T47D (cell line): ENCODE results near the gene GFY.
"Not testable (repeated sequence)": the region's sequence is repeated elsewhere in the genome, so short reads cannot be mapped to it uniquely, and the experiment has no call there.

Experiments
- DNase-seq, 2 experiments: peaks; one replicate each; pipeline versions ENCODE4 v3.0.0 to v3.0.0-alpha.2; 2011 to 2012; ENCODE audit warnings: low read depth in 1 of 2, low spot score in 1 of 2
- JUND ChIP-seq: IDR thresholded peaks from 2 replicates; pipeline ENCODE4 v1.6.1; 2012; ENCODE audit warnings: low read depth
- in situ Hi-C: cut with HindIII; loops from 2 replicates; pipeline ENCODE4 v1.10.0; 2016; ENCODE audit warnings: low sequenced_read_pairs, low pct_unique_long_range_greater_than_20kb

GFY gene

DNA sequence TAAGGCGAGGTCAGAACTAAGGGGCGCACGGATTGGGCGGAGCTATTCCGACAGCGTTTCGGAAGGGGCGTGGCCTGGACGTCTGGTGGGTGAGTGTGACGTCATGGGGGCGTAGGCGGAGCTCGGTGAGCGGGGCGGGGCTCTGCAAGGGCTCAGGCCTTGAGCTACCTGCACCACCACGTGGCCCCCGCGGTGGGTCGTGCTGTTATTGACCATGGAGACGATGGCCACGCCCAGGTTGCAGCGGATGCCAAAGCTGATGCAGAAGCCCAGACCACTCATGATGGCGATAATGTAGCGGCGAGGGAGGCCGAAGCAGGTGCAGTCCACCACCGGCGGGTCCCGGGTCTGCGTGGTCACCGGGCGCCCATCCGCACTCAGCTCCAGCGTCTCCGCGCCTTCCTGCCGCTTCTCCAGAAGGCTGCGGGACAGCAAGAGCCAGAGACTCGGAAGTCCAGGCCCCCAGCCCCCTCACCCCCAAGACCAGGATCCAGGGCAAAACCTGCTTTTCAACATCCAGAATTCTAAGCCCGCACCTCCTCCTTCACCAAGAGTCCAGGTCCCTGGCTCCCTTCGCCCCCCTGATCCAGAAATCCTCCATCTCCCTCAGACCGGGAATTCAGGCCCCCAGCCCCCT is 11.3 kb downstream of the GFY start:
- in situ Hi-C loops = no loop called here
- DNase-seq = no peak
- TF ChIP-seq JUND = no peak

DNA sequence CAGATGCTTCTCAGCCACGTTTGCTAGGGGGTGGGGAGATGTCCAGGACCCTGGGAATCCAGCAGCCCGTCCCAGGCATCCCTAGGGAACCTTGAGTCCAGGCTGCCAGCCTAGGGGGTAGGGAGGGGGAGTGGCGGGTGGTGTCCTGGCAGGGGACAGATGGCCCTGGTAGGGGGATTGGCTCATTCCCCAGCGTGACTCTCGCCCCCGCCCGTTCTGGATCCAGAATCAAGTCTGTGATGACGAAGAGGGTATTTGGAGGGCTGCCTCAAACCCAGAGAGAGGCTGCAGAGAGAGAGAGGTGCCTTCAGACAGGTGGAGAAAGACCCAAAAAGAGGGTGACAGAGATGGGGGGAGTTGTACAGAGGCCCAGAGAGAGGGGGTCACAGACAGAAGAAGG is 12.0 kb downstream of the GFY start:
- DNase-seq = no peak
- TF ChIP-seq JUND = no peak
- in situ Hi-C loops = no loop called here

DNA sequence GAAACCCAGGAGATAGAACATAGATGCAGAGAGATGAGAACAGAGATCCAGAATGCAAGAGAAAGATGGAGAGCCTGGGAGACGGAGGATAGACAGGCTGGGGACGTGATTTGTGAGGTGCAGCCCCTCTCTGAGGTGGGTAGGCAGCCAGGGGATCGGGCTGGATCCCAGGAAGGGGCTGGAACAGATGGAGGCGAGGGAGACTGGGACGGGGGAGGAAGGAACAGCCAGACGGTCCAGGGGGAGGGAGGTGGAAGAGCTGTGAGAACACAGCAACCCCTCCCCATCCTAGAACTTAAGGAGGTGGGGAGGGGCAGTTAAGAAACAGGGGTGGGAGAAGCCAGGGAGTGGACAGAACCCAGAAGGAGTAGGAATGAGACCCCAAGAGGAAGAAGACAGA is 13.1 kb downstream of the GFY start:
- TF ChIP-seq JUND = no peak
- in situ Hi-C loops = no loop called here
- no peak for DNase-seq

- TF ChIP-seq JUND = no peak
- in situ Hi-C loops = no loop called here
- DNase-seq = no peak
Measured at GRCh38 chr19:49439836-49440235, 14.6 kb downstream of the GFY start.

DNA sequence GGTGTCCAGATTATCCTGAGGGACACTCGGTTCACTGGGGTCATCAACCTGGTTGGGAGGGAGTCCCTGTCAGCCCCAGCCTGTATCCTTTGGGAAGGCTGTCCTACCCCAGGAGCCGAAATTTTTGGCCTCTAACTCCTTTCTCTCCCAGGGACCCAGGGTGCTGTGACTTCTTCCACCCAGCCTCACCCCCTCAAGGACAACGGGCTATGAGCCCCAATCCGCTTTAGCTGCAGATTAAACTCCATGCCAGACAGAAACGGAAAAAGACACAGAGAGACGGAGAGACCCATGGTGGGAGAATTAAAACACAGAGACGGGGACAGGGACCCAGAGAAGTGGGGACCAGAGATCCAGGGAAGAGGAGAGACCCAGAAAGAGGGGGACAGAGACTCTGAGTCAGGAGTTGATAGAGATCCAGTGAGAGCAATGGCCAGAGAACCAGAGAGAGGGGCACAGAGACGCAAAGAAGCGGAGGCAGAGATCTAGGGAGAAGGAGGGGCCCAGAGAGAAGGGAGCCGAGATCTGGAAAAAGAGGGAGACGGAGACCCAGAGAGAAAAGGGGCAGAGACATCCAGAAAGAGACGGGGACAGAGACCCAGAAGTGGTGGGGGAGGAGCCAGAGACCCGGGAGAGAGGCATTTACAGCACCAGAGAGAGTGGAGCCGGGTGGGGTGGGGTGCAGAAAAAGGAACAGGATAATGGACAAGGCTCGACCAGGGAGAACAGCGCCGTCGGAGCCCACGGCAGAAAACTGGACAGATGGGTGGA is 15.4 kb downstream of the GFY start:
- no peak for TF ChIP-seq JUND
- no peak for DNase-seq
- in situ Hi-C loops = no loop called here

DNA sequence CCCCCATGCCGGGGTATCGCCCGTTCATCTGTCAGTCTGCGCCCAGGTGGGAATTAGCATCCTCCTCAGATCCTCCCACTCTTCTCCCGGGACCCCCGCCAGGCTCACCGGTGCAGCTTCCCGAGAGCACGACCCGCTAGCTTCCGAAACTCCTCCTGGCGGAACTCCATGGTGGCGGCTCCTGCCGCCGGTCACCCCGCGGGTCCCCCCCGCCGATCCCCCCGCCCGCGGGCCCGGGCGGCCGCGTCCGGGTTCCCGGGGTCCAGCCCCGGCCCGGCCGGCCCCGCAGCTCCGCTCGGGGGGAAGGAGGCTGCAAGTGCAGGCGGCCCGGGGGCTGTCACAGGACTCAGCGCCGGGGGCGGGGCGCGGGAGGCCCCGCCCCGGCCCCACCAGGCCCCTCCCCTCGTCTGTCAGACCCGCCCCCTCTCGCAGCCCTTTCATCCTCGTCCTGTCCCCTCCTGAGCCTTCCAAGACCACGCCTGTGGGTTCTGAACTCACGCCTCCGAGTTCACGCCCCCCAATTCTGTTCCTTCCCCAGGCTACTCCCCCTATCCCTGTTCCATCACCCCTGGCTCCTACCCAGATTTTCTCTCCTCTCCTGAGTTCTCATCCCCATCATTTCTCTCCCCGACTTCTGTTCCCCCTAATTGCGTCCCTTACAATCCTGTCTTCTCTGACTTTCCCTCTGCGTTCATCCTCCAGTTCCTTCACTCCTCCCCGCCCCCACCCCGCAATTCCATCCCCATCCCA is 16.2 kb downstream of the GFY start, which contains the start of gene SLC17A7:
Gene SLC17A7 (minus strand): TSS at position 318 of the 750 bp plus-strand sequence. CDS start 148 bp downstream, at position 170.
- no peak for TF ChIP-seq JUND
- DNase-seq = peak in 1 of 2 experiments; percentile 15
- in situ Hi-C loops = no loop called here

DNA sequence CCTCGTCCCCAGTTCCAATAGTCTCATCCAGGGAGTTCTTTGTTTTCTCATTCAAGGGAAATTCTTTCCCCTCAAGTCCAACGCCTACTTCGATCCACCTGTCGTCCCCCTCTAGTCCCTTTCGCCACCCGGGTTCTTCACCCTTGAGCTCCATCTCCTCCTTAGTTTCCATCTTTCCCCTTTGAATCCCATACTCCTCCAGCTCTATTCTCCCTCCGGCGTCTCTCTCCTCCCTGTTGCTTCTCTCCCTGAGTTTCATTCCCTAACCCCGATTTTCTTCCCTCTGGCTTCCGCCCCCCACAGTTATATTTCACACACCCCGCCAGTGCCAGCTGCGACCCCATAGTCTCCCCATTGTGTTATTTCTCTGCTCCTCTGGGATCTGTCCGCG is 16.8 kb downstream of the GFY start:
- TF ChIP-seq JUND = no peak
- in situ Hi-C loops = no loop called here
- no peak for DNase-seq

DNA sequence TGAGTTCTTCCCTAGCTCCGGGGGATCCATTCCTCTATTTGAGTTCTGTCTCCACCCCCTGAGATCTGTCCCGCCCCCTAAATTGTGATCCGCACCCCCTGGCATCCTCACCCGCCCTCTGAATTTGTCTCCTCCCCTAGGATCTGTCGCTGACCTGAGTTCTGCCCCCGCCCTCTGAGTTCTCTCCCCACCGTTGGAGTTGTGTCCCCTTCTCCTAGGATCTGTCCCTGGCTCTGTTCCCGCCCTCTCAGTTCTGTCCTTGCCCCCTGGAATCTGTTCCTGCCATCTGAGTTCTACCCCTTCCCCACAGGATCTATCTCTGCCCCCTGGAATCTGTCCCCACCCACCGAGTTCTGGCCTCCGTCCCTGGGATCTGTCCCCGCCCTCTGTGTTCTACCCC is 17.2 kb downstream of the GFY start:
- no peak for TF ChIP-seq JUND
- in situ Hi-C loops = no loop called here
- DNase-seq = peak in 1 of 2 experiments; percentile 39

DNA sequence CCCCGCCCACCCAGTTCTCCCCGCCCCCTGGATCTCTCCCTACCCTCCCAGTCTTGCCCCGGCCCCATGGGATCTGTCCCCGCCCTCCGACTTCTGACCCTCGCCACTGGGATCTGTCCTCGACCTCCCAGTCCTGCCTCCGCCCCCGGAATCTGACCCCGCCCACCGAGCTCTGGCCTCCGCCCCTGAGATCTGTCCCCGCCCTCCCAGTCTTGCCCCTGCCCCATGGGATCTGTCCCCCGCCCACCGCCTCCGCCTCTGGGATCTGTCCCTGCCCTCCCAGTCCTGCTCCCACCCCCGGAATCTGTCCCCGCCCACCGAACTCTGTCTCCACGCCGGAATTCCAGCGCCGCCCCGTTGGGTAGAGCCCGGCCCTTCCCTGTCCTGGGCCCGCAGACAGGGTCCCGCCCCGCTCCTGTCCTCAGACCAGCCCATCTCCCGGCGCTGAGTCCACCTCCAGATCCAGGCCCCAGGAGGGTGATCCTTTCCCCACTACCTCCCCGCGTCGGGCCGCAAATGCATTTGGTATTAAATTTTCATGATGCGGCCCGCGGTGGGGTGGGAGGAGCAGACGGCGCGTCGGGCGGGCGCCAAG is 17.7 kb downstream of the GFY start:
- DNase-seq = peak; percentile 78 to 93
- TF ChIP-seq JUND = no peak
- in situ Hi-C loops = no loop called here

GRCh38 chr19:49443366-49444099 is 18.3 kb downstream of the GFY start:
- TF ChIP-seq JUND = no peak
- DNase-seq = peak; percentile 81 to 93
- in situ Hi-C loops = no loop called here

GRCh38 chr19:49444100-49444700 is 19.0 kb downstream of the GFY start:
- DNase-seq, in situ Hi-C loops: not testable (repeated sequence)

DNA sequence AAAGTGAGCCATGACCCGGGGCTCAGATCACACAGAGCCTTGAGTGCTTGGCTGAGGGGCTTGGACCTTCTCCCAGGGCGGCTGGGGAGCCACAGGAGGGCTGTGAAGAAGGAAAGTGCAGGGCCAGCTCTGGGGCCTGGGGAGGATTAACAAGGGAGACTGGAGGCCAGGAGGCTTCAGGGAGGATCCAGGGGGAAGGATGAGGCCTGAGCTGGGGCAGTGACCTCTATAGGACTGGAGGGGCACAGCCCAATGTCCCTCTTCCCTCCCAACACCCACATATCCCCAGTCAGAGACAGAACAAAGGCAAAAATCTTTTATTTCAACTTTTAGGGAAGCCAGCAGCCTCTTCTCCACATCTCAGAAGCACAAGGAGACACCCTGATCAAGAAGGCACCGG is 20.8 kb downstream of the GFY start:
- TF ChIP-seq JUND = no peak
- DNase-seq = no peak
- in situ Hi-C loops = no loop called here
